Fibroblast of lung (primary cell): ENCODE results near the gene SLC9A3. TPM values are rescaled to one million over a fixed set of nuclear protein-coding genes. Genes with fewer than 3 reads are reported as not detected.

Source experiments
- DNase-seq, 2 donors: peaks; one replicate each; pipeline versions ENCODE4 v3.0.0 to v3.0.0-alpha.2; 2010; ENCODE audit warnings: low read depth in 2 of 2
- H2AFZ ChIP-seq: 2 replicates; pipeline ENCODE4 v1.5.1; 2012; ENCODE audit warnings: low read length, control low read depth, inconsistent platforms
- H3K27ac ChIP-seq: 2 replicates; pipeline ENCODE4 v1.5.1; 2011; ENCODE audit warnings: low read length, control low read depth; ENCODE audit not compliant: insufficient read depth
- H3K27me3 ChIP-seq: 2 replicates; pipeline ENCODE4 v1.5.1; 2011; ENCODE audit warnings: mild to moderate bottlenecking, low read length; ENCODE audit not compliant: control insufficient read depth, insufficient read depth
- H3K36me3 ChIP-seq: 2 replicates; pipeline ENCODE4 v1.5.1; 2011; ENCODE audit warnings: low read length; ENCODE audit not compliant: control insufficient read depth, insufficient read depth
- H3K4me1 ChIP-seq: 2 replicates; pipeline ENCODE4 v1.5.1; 2011; ENCODE audit warnings: low read length; ENCODE audit not compliant: control insufficient read depth, insufficient read depth; ENCODE audit errors: extremely low read depth
- H3K4me2 ChIP-seq: 2 replicates; pipeline ENCODE4 v1.5.1; 2011; ENCODE audit warnings: low read length, control low read depth; ENCODE audit not compliant: insufficient read depth; ENCODE audit errors: extremely low read depth
- H3K4me3 ChIP-seq, 4 experiments: fragments of 200-600 bp in 1 of 4; sonication (generic) in 1 of 4; replicated peaks in 1 of 4; 2 replicates each; pipeline ENCODE4 v1.5.1; 2011 to 2016; ENCODE audit warnings: low read length in 4 of 4, low read depth in 3 of 4, mild to moderate bottlenecking in 3 of 4, control low read depth in 2 of 4, inconsistent platforms in 1 of 4, mixed read lengths in 1 of 4; ENCODE audit not compliant: insufficient read depth in 1 of 4; ENCODE audit errors: control extremely low read depth in 1 of 4
- H3K79me2 ChIP-seq: 2 replicates; pipeline ENCODE4 v1.5.1; 2012; ENCODE audit warnings: mild to moderate bottlenecking, low read length, inconsistent platforms; ENCODE audit not compliant: control insufficient read depth, insufficient read depth
- H3K9ac ChIP-seq: 2 replicates; pipeline ENCODE4 v1.5.1; 2011; ENCODE audit warnings: mild to moderate bottlenecking, low read length, control low read depth; ENCODE audit not compliant: insufficient read depth
- H3K9me3 ChIP-seq: 2 replicates; pipeline ENCODE4 v1.5.1; 2012; ENCODE audit warnings: low read depth, low read length; ENCODE audit not compliant: control insufficient read depth, insufficient read depth
- H4K20me1 ChIP-seq: 2 replicates; pipeline ENCODE4 v1.5.1; 2011; ENCODE audit warnings: low read length; ENCODE audit not compliant: control insufficient read depth, insufficient read depth; ENCODE audit errors: extremely low read depth
- EZH2 ChIP-seq: IDR thresholded peaks from 2 replicates; pipeline ENCODE4 v1.5.1; 2012; ENCODE audit warnings: low read length, control low read depth, mild to moderate bottlenecking; ENCODE audit errors: missing control alignments
- polyA plus RNA-seq, 2 donors: library from polyadenylated mRNA; depleted of rRNA in 1 of 2; stranded (reverse) in 1 of 2; unstranded in 1 of 2; fragments of >200 nt; gene quantifications; 2 replicates each; pipeline ENCODE4 v1.2.1, GENCODE V29; 2011 to 2012; ENCODE audit warnings: missing spikeins in 1 of 2
- total RNA-seq: library from RNA; depleted of rRNA; stranded (reverse); fragments of >200 nt; gene quantifications from 2 replicates; pipeline ENCODE4 v1.2.1, GENCODE V29; 2014
- TF ChIP-seq, protein P1 (sequence below), 2 donors: IDR thresholded peaks in 1 of 2; conservative IDR thresholded peaks in 1 of 2; 1 replicate in 1 of 2; 2 replicates in 1 of 2; pipeline ENCODE4 v1.5.1; 2011 to 2012; ENCODE audit warnings: low read length in 2 of 2, control low read depth in 1 of 2, inconsistent platforms in 1 of 2, low read depth in 1 of 2, mild to moderate bottlenecking in 1 of 2

SLC9A3 gene
- total and polyA plus RNA-seq, 2 donors (not counting 1 experiment from before 2014, with no cell fraction given): 0.50 to 0.84 TPM

DNA sequence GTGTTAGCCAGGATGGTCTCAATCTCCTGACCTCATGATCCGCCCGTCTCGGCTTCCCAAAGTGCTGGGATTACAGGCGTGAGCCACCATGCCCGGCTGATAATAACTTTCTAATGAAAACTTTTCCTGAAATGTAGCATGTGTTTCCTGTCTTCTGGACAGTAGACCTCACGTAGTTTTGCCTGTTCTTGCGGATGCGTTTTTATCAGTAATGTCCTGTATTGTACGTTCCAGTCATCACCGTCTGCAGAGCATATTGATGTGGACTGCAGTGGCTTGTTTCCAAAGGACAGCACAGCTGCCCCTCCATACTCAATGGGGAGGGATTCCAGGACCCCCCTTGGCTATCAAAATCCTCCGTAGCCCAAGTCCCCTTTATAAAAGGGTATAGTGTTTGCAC lies 68.4 kb downstream of the SLC9A3 start:
- no peaks in the 10 kb centered on the region for H3K4me1 ChIP-seq
- no peak overlapping the region for H3K4me2 ChIP-seq
- H3K4me3 ChIP-seq: no peak overlapping the region
- no peak overlapping the region for H3K9ac ChIP-seq
- no peaks in the 10 kb centered on the region for H4K20me1 ChIP-seq
- peaks cover 22% of the 10 kb centered on the region for H3K79me2 ChIP-seq
- H3K27me3 ChIP-seq: no peaks in the 10 kb centered on the region
- peaks cover 30% of the 10 kb centered on the region for H3K36me3 ChIP-seq
- TF ChIP-seq, protein P1, sequence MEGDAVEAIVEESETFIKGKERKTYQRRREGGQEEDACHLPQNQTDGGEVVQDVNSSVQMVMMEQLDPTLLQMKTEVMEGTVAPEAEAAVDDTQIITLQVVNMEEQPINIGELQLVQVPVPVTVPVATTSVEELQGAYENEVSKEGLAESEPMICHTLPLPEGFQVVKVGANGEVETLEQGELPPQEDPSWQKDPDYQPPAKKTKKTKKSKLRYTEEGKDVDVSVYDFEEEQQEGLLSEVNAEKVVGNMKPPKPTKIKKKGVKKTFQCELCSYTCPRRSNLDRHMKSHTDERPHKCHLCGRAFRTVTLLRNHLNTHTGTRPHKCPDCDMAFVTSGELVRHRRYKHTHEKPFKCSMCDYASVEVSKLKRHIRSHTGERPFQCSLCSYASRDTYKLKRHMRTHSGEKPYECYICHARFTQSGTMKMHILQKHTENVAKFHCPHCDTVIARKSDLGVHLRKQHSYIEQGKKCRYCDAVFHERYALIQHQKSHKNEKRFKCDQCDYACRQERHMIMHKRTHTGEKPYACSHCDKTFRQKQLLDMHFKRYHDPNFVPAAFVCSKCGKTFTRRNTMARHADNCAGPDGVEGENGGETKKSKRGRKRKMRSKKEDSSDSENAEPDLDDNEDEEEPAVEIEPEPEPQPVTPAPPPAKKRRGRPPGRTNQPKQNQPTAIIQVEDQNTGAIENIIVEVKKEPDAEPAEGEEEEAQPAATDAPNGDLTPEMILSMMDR (conservative IDR thresholded peaks at IDR 0.05 in 1 of 2, IDR thresholded peaks at IDR 0.05 in 1 of 2; ENCODE audit: low read depth in 1 of 2, low read length in 2 of 2): no peak
- no peak for TF ChIP-seq EZH2
- no peak overlapping the region for H2AFZ ChIP-seq
- H3K9me3 ChIP-seq: no peaks in the 10 kb centered on the region
- no peak for DNase-seq
- H3K27ac ChIP-seq: no peak overlapping the region

DNA sequence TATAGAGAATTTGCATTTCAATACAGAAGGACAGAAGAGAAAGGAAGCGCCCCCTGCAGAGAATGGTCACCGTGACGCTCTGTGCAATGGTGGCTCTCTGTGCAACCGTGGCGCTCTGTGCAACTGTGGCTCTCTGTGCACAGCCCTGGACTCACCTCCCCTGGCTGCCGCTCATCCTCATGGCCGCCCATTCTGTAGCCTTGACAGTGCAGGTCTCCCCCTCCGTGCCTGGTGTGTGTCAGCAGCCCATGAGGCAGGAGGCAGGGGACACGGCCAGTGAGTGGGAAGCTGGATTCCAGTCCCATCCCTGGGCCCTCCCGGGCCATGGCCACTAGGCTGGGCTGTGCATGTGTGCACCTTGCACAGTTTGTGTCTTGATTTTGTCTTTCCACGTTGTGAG lies 69.3 kb downstream of the SLC9A3 start:
- no peak overlapping the region for H3K9ac ChIP-seq
- peaks cover 26% of the 10 kb centered on the region for H3K36me3 ChIP-seq
- H4K20me1 ChIP-seq: no peaks in the 10 kb centered on the region
- no peak for DNase-seq
- peaks cover 22% of the 10 kb centered on the region for H3K79me2 ChIP-seq
- no peak overlapping the region for H3K4me3 ChIP-seq
- H3K27ac ChIP-seq: no peak overlapping the region
- no peaks in the 10 kb centered on the region for H3K4me1 ChIP-seq
- no peak for TF ChIP-seq EZH2
- TF ChIP-seq, protein P1 (conservative IDR thresholded peaks at IDR 0.05 in 1 of 2, IDR thresholded peaks at IDR 0.05 in 1 of 2; ENCODE audit: low read depth in 1 of 2, low read length in 2 of 2): no peak
- no peak overlapping the region for H3K4me2 ChIP-seq
- H3K9me3 ChIP-seq: no peaks in the 10 kb centered on the region
- no peaks in the 10 kb centered on the region for H3K27me3 ChIP-seq
- no peak overlapping the region for H2AFZ ChIP-seq

DNA sequence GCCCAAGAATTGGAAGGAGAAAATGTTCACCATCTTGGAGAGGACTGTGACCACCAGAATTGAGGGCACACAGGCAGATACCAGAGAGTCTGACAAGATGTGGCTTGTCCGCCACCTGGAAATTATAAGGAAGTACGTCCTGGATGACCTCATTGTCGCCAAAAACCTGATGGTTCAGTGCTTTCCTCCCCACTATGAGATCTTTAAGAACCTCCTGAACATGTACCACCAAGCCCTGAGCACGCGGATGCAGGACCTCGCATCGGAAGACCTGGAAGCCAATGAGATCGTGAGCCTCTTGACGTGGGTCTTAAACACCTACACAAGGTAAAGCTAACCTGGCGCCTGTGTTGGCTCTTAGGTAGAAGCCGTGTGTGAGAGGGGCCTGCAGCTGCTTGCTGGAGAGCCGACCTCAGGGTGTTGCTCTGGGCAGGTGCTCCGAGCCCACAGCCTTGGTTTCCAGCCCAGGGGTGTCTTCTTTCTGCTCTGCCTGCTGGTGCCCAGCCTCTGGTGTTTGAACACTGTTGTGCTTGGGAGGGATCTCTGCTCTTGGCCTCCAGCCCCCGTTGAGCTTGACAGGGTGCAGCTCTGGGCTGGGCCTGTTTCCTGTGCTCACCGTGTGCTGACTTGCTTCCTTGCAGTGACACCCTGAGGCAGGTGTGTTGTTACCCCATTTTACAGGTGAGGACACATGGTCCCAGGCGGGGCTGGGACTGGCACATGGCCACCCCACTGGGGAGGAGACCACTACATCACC lies 70.3 kb downstream of the SLC9A3 start:
- Histone ChIP-seq H3K4me2 (no peak overlapping the region), H4K20me1 (no peaks in the 10 kb centered on the region), H2AFZ (no peak overlapping the region), H3K4me1 (no peaks in the 10 kb centered on the region), H3K4me3 (no peak overlapping the region), H3K27ac (no peak overlapping the region), H3K36me3 (peaks cover 28% of the 10 kb centered on the region), H3K9ac (no peak overlapping the region), H3K9me3 (no peaks in the 10 kb centered on the region), H3K79me2 (peaks cover 22% of the 10 kb centered on the region), H3K27me3 (no peaks in the 10 kb centered on the region)
- TF ChIP-seq, protein P1 (conservative IDR thresholded peaks at IDR 0.05 in 1 of 2, IDR thresholded peaks at IDR 0.05 in 1 of 2; ENCODE audit: low read depth in 1 of 2, low read length in 2 of 2): no peak
- TF ChIP-seq EZH2: no peak
- DNase-seq: no peak
